Measurements from ENCODE around the gene KIAA0319L. TPM values are rescaled to one million over a fixed set of nuclear protein-coding genes. Genes with fewer than 3 reads are reported as not detected.

KIAA0319L gene
- total RNA-seq, 4 donors from 2014 or later, result 27.6 to 72.1 (median 53.8) TPM

DNA sequence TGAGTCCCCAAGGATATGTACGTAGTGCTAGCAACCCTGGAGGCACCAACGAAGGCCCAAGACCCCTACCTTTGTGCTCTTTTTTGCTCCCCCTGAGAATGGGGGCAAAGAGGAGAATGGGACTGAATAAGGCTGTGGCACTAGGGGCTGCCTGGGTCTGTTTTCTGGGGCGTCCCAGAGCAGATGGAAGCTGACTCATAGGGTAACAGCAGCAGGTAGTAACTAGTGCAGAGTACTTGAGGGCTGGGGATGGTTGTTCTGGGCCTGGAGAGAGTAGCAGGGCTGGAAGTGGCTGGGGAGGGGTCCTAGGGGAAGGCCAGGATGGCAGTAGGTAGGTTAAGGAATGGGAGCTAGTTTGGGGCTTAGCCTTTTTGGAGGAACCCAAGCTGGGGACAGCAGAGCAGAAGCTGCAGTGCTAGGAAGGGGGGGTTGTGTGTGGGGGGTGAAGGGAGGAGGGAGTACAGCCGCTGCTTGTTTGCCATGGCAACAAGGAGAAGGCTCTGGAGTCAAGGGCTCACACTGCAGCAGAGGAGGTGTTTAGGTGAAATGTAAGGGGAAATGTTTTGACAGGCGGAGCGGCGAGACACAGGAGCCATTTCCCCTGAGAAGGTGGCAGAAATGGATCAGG lies 2.2 kb upstream of the KIAA0319L start:
- Histone ChIP-seq H3K27ac (peak overlapping the region; percentile 96 to 98), H3K36me3 (no peaks in the 10 kb centered on the region), H3K4me1 (peaks cover 0 to 15% of the 10 kb centered on the region in 2 donors), H3K27me3 (no peaks in the 10 kb centered on the region), H3K9me3 (no peaks in the 10 kb centered on the region), H3K4me3 (no peak overlapping the region)
- TF ChIP-seq POLR2A (IDR thresholded peaks at IDR 0.05), result no peak
- TF ChIP-seq, protein P1, sequence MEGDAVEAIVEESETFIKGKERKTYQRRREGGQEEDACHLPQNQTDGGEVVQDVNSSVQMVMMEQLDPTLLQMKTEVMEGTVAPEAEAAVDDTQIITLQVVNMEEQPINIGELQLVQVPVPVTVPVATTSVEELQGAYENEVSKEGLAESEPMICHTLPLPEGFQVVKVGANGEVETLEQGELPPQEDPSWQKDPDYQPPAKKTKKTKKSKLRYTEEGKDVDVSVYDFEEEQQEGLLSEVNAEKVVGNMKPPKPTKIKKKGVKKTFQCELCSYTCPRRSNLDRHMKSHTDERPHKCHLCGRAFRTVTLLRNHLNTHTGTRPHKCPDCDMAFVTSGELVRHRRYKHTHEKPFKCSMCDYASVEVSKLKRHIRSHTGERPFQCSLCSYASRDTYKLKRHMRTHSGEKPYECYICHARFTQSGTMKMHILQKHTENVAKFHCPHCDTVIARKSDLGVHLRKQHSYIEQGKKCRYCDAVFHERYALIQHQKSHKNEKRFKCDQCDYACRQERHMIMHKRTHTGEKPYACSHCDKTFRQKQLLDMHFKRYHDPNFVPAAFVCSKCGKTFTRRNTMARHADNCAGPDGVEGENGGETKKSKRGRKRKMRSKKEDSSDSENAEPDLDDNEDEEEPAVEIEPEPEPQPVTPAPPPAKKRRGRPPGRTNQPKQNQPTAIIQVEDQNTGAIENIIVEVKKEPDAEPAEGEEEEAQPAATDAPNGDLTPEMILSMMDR (IDR thresholded peaks at IDR 0.05), result no peak
- DNase-seq, result no peak
- intact Hi-C loops (cut with DNase I; ENCODE audit: low total_unique reads), result no loop called here

DNA sequence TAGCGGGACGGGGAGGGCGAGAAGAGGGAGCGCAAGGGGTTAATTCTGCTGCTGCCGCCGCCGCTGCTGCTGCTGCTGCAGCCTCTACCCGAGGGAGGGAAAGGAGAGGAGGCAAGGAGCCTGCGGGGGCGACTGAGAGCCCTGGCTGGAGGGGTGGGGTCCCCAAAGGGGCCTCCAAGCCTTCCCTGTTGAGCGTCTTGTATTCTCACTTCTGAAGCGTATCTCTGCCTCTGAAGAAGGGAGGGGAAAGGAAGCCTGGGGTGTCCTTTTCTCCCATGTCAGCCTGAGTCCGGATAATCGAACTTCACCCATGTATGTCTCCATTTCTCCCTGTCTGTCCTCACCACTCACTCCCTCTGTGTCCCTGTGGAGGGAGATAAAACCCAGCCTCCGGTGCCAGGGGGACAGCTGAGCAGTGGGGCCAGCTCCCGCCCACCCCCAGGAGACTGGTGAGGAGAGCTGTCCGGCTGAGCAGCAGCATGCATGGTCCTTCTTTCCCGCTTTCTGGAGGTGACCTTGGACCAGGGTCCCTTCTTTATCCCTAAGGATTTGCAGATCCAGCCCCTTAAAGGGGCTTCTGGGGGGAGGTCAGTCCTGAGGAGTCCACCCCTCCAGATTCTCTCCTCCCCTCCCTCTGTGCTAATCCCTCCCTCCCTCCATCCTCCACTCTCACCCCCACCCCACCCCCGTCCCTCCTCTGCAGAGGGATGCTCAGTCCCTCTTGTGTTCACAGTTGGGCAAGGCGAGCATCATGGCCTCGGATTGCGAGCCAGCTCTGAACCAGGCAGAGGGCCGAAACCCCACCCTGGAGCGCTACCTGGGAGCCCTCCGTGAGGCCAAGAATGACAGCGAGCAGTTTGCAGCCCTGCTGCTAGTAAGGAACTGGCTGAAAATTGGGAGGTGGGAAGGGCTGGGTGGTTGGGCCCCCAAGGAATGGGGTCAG lies 1.4 kb upstream of the KIAA0319L start:
- no peak for TF ChIP-seq POLR2A (IDR thresholded peaks at IDR 0.05)
- TF ChIP-seq, protein P1 (IDR thresholded peaks at IDR 0.05), result no peak
- peak overlapping the region; percentile 96 to 98 for H3K27ac ChIP-seq
- intact Hi-C loops (cut with DNase I; ENCODE audit: low total_unique reads), result no loop called here
- no peak for DNase-seq
- no peaks in the 10 kb centered on the region for H3K27me3 ChIP-seq
- H3K36me3 ChIP-seq, result no peaks in the 10 kb centered on the region
- H3K4me3 ChIP-seq, result peak overlapping the region; percentile 87 to 92
- H3K4me1 ChIP-seq, result peaks cover 0 to 15% of the 10 kb centered on the region in 2 donors
- no peaks in the 10 kb centered on the region for H3K9me3 ChIP-seq

DNA sequence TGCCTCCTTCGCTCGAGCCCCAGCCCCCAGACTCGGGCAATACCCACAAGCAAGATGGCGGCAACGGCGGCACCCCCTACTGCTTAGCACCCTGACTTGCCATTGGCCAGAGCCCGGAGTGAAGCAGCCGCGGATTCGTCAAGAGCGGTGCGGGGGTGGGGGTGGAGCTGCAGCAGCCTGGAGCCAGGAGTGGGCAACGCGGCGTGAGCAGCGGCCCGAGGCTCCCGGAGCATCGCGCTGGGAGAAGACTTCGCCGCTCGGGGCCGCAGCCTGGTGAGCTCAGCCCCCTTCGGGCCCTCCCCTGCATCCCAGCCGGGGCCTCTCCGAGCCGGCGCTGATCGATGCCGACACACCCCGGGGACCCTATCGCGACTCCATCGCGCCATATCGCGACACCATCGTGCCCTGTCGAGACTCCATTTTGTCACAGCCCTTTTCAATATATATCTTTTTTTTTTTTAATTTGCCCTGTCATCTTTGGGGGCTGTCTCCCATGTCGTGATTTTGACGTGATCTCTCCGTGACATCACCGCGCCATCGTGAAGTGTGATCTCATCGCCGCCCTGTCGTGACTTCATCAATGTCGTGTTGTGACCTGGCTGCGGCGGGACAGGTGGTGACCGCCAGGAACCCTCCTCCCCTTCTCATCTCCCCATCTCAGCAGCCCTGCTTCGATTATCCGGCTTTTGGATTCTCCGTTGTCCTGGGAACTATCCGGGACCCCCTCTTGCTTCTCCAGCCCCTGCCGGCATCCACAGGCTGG lies 589 bp upstream of the KIAA0319L start, which contains the start of gene NCDN:
TSS of gene NCDN (plus strand) at position 189 of the 763 bp plus-strand sequence. CDS start at position 581, 392 bp downstream.
- H3K27me3 ChIP-seq, result no peaks in the 10 kb centered on the region
- H3K36me3 ChIP-seq, result no peaks in the 10 kb centered on the region
- H3K4me3 ChIP-seq, result peak within 1 kb of the TSS; percentile 87 to 92
- TF ChIP-seq, protein P1 (IDR thresholded peaks at IDR 0.05), result peak in 2 of 4 experiments; percentile 12 to 18
- peak; percentile 4 to 19 for TF ChIP-seq POLR2A (IDR thresholded peaks at IDR 0.05)
- intact Hi-C loops (cut with DNase I; ENCODE audit: low total_unique reads), result no loop called here
- peak within 1 kb of the TSS; percentile 96 to 98 for H3K27ac ChIP-seq
- H3K4me1 ChIP-seq, result peaks cover 0 to 15% of the 10 kb centered on the region in 2 donors
- DNase-seq, result peak; percentile 96
- H3K9me3 ChIP-seq, result no peaks in the 10 kb centered on the region

DNA sequence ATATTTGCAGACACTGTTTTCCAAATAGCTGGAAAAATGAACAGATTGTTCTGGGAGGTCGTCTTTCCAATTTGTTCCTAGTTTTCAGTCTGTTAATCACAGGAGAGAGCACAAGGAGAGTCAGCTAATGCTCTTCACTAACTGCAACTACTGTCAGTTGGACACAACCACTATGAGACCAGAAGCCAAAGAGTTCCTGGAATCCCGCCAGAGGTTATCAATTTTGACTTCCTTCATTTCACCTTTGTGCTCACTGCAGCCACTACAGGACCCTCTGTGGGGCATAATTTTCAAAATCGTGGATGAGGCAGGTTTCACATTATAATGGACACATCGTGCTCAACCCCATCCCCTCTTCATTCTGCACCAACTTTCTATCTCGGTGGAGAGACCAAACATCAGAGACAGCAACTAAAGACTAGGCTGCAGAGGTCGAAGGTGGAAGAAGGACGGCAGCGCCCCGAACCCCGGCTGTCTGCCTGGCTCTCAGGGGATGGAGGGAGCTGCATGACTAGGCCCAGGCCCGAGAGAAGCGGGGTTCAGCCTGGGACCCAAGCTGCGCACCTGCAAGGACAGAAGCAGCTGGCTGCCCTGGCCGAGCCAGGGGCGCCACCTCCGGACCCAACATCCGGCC lies 602 bp downstream of the KIAA0319L start:
- intact Hi-C loops (cut with DNase I; ENCODE audit: low total_unique reads), result no loop called here
- DNase-seq, result no peak

More for the DNA sequence above, 602 bp downstream of the KIAA0319L start:
- Histone ChIP-seq H3K36me3 (no peaks in the 10 kb centered on the region), H3K27me3 (no peaks in the 10 kb centered on the region), H3K4me1 (peaks cover 0 to 15% of the 10 kb centered on the region in 2 donors), H3K9me3 (no peaks in the 10 kb centered on the region), H3K27ac (peak overlapping the region; percentile 96 to 98), H3K4me3 (peak overlapping the region; percentile 87 to 92)
- TF ChIP-seq POLR2A (IDR thresholded peaks at IDR 0.05), result no peak
- TF ChIP-seq, protein P1 (IDR thresholded peaks at IDR 0.05), result no peak

Measured in uterus (tissue), 4 donors.